GOT3 (cell line): Measurements from ENCODE around the gene CST1.

Experiments
- DNase-seq: peaks from one replicate; lab custom pipeline; 2025; ENCODE audit warnings: mixed read lengths; lab: John Stamatoyannopoulos, UW

CST1 gene

DNA sequence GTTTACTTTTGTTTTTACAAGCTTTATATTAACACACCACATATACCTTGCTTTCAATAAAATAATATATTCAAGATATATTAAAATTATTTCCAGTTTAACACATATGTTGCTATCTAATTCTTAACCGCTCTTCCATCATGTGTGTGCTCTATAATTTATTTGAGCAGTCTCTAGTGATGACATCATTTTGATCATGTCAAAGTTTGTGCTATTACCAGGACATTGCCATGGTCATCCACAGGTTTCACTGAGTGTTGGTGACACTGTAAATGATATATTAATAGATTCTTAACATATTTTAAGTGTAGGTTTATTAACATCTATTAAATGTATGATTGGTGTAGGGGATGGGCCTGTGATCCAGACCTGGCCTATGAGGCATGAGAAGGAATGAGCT is 44.8 kb downstream of the CST1 start:
- no peak for DNase-seq

DNA sequence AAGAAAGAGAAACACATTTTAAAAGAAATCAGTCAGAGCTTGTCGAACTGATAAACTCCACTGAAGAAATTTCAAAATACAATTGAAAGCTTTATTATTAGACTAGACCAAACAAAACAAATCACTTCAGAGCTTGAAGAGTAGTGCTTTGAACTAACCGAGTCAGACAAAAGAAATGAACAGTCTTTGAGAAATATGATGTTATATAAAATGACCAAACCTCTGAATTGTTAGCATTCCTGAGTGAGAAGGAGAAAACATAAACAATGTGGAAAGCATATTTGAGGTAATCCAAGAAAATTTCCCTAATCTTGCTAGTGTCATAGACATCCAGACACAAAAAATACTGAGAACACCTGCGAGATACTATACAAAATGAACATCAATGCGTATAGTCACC is 48.7 kb downstream of the CST1 start:
- no peak for DNase-seq

DNA sequence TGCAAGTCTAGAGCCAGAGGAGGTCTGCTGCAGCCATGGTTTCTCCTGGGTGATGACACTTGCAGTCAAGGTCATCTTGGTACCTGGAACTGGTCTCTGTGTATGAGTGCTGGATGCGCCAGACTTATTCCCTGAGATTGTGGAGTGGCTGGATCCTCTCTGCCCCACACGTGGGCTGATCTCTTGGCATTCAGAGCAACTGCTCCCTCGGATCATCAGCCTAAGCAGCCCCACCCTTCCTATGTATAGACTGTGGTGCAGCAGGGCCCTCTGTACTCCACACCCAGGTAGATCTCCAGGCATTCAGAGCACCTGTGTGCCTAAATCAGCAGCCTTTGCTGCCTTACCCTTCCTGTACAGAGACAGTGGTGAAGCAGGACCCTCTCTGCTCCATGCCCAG is 49.8 kb downstream of the CST1 start:
- no peak for DNase-seq

DNA sequence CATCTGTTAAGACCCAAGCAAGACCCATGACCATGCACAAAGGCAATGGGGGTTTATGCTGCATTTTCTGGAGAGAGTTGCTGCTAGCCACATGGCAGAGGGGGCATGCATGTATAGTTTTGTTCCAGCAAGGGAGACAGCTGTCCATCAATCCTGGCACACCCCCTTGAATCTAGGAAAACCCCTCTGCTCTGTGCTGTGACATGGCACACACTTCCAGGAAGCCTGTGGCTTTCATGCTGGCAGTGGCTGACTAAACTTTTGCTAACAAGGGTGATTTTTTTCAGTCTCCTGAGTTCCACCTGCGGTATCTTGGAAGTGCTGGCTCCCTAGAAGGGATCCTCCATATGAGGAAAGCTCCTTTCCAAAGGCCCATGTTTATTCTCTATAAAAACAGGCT is 52.8 kb downstream of the CST1 start:
- DNase-seq: no peak
